IPS-18c (cell line): ENCODE data around the gene SPEG.
A peak's percentile ranks its signal among the peaks of the same experiment; 100 is the strongest.

Experiments
- H3K4me3 ChIP-seq: 2 replicates; pipeline ENCODE4 v1.7.0; 2013; ENCODE audit warnings: low read depth, mild to moderate bottlenecking, low read length, moderate library complexity; ENCODE audit not compliant: insufficient read depth
- H3K9me3 ChIP-seq: one replicate; pipeline ENCODE4 v1.6.1; 2013; ENCODE audit warnings: mild to moderate bottlenecking, low read length, moderate library complexity; ENCODE audit not compliant: control insufficient read depth, insufficient read depth

The SPEG gene

GRCh38 chr2:219418155-219419011 lies 16.3 kb upstream of the SPEG start, which contains the start of gene DES:
DES (plus strand) TSS chr2:219418377; CDS start chr2:219418463, 86 bp downstream.
- Histone ChIP-seq H3K4me3 (no peak within 1 kb of the TSS), H3K9me3 (peaks cover 2% of the 10 kb centered on the region)

- H3K4me3 ChIP-seq = no peak overlapping the region
Observed at GRCh38 chr2:219419012-219419324, 15.7 kb upstream of the SPEG start.

GRCh38 chr2:219419331-219420197 lies 15.1 kb upstream of the SPEG start:
- H3K4me3 ChIP-seq = no peak overlapping the region
- peaks cover 2% of the 10 kb centered on the region for H3K9me3 ChIP-seq

More at GRCh38 chr2:219419012-219419324, 15.7 kb upstream of the SPEG start:
- H3K9me3 ChIP-seq = peaks cover 2% of the 10 kb centered on the region

- Histone ChIP-seq H3K9me3 (peaks cover 2% of the 10 kb centered on the region), H3K4me3 (no peak overlapping the region)
Observed at GRCh38 chr2:219420687-219421086, 14.0 kb upstream of the SPEG start.

GRCh38 chr2:219421323-219421722 lies 13.3 kb upstream of the SPEG start:
- Histone ChIP-seq H3K4me3 (no peak overlapping the region), H3K9me3 (peaks cover 2% of the 10 kb centered on the region)

- no peak overlapping the region for H3K4me3 ChIP-seq
Observed at GRCh38 chr2:219422952-219423534, 11.6 kb upstream of the SPEG start.

GRCh38 chr2:219423652-219424377 lies 10.8 kb upstream of the SPEG start:
- no peak overlapping the region for H3K4me3 ChIP-seq
- no peaks in the 10 kb centered on the region for H3K9me3 ChIP-seq

More at GRCh38 chr2:219422952-219423534, 11.6 kb upstream of the SPEG start:
- H3K9me3 ChIP-seq = peaks cover 2% of the 10 kb centered on the region

- Histone ChIP-seq H3K9me3 (no peaks in the 10 kb centered on the region), H3K4me3 (no peak overlapping the region)
Observed at GRCh38 chr2:219425238-219426067, 9.2 kb upstream of the SPEG start.

- no peaks in the 10 kb centered on the region for H3K9me3 ChIP-seq
- H3K4me3 ChIP-seq = no peak overlapping the region
Observed at GRCh38 chr2:219426068-219426443, 8.6 kb upstream of the SPEG start.

GRCh38 chr2:219426534-219427136 lies 8.0 kb upstream of the SPEG start:
- Histone ChIP-seq H3K9me3 (no peaks in the 10 kb centered on the region), H3K4me3 (no peak overlapping the region; the same call in 1 of the 2 replicates)

- no peak overlapping the region for H3K4me3 ChIP-seq
- no peaks in the 10 kb centered on the region for H3K9me3 ChIP-seq
Observed at GRCh38 chr2:219428469-219428868, 6.2 kb upstream of the SPEG start.

- H3K9me3 ChIP-seq = no peaks in the 10 kb centered on the region
- H3K4me3 ChIP-seq = no peak overlapping the region
Observed at GRCh38 chr2:219429958-219430606, 4.6 kb upstream of the SPEG start.

- Histone ChIP-seq H3K4me3 (no peak overlapping the region), H3K9me3 (no peaks in the 10 kb centered on the region)
Observed at GRCh38 chr2:219430633-219431615, 3.7 kb upstream of the SPEG start.

GRCh38 chr2:219433666-219434467 lies 776 bp upstream of the SPEG start:
- Histone ChIP-seq H3K4me3 (peak overlapping the region; percentile 38; the same call in 1 of the 2 replicates), H3K9me3 (no peaks in the 10 kb centered on the region)
